ENCODE measurements around the gene TRNT1. TPM values are rescaled to one million over a fixed set of nuclear protein-coding genes. Genes with fewer than 3 reads are reported as not detected.

The TRNT1 gene
- total RNA-seq, 1 donor from 2014 or later, result 16.0 TPM

- no peak overlapping the region for H3K27ac ChIP-seq (ENCODE audit: low read depth, low read length)
- no peaks in the 10 kb centered on the region for H3K4me1 ChIP-seq (ENCODE audit: insufficient read depth, low read length)
- H3K4me2 ChIP-seq (ENCODE audit: low read length), result no peak overlapping the region
- H2AFZ ChIP-seq (ENCODE audit: low read depth, low read length), result no peak overlapping the region
- H3K9ac ChIP-seq (ENCODE audit: low read length), result no peak overlapping the region
- Mint-ChIP-seq H3K27ac (ENCODE audit: unreplicated experiment) (no peak overlapping the region), H3K4me3 (ENCODE audit: unreplicated experiment) (no peak overlapping the region), H3K27me3 (ENCODE audit: low read depth, unreplicated experiment) (no peaks in the 10 kb centered on the region), H3K36me3 (ENCODE audit: low read depth, unreplicated experiment) (no peaks in the 10 kb centered on the region), H3K9me3 (ENCODE audit: unreplicated experiment) (no peaks in the 10 kb centered on the region), H3K4me1 (ENCODE audit: low read depth, unreplicated experiment) (peaks cover 3% of the 10 kb centered on the region)
- no peak for TF ChIP-seq EZH2 (IDR thresholded peaks at IDR 0.05; ENCODE audit: insufficient read depth, low read length)
- no peak for TF ChIP-seq CTCF (IDR thresholded peaks at IDR 0.05; ENCODE audit: insufficient read depth, low read depth, low read length)
- H3K79me2 ChIP-seq (ENCODE audit: insufficient read depth, low read length), result peaks cover 24% of the 10 kb centered on the region
- no peak overlapping the region for H3K4me3 ChIP-seq (ENCODE audit: insufficient read depth, low read depth, low read length)
- H4K20me1 ChIP-seq (ENCODE audit: insufficient read depth, low read length), result peaks cover 5% of the 10 kb centered on the region
- DNase-seq (ENCODE audit: low read depth) (no peak), FAIRE-seq (no peak)
- no peaks in the 10 kb centered on the region for H3K9me3 ChIP-seq (ENCODE audit: insufficient read depth, low read depth, low read length)
- H3K36me3 ChIP-seq (ENCODE audit: insufficient read depth, low read length), result peaks cover 21% of the 10 kb centered on the region
- H3K27me3 ChIP-seq (ENCODE audit: insufficient read depth, low read length), result no peaks in the 10 kb centered on the region
These were observed 45.9 kb downstream of the TRNT1 start for GRCh38 chr3:3172627-3173026.

- no peaks in the 10 kb centered on the region for H3K9me3 Mint-ChIP-seq (ENCODE audit: unreplicated experiment)
- H3K27ac ChIP-seq (ENCODE audit: low read depth, low read length), result no peak overlapping the region
- H3K27ac Mint-ChIP-seq (ENCODE audit: unreplicated experiment), result no peak overlapping the region
- no peak overlapping the region for H2AFZ ChIP-seq (ENCODE audit: low read depth, low read length)
- peaks cover 8% of the 10 kb centered on the region for H3K36me3 ChIP-seq (ENCODE audit: insufficient read depth, low read length)
- peaks cover 13% of the 10 kb centered on the region for H3K4me1 ChIP-seq (ENCODE audit: insufficient read depth, low read length)
- no peaks in the 10 kb centered on the region for H3K36me3 Mint-ChIP-seq (ENCODE audit: low read depth, unreplicated experiment)
- peaks cover 6% of the 10 kb centered on the region for H3K27me3 Mint-ChIP-seq (ENCODE audit: low read depth, unreplicated experiment)
- FAIRE-seq, result no peak
- peaks cover 42% of the 10 kb centered on the region for H3K79me2 ChIP-seq (ENCODE audit: insufficient read depth, low read length)
- H3K9me3 ChIP-seq (ENCODE audit: insufficient read depth, low read depth, low read length), result no peaks in the 10 kb centered on the region
- TF ChIP-seq CTCF (IDR thresholded peaks at IDR 0.05; ENCODE audit: insufficient read depth, low read depth, low read length) (no peak), EZH2 (IDR thresholded peaks at IDR 0.05; ENCODE audit: insufficient read depth, low read length) (no peak)
- peak overlapping the region; percentile 95 for H3K4me2 ChIP-seq (ENCODE audit: low read length)
- DNase-seq (ENCODE audit: low read depth), result peak; percentile 11
- peaks cover 14% of the 10 kb centered on the region for H4K20me1 ChIP-seq (ENCODE audit: insufficient read depth, low read length)
- peaks cover 9% of the 10 kb centered on the region for H3K4me1 Mint-ChIP-seq (ENCODE audit: low read depth, unreplicated experiment)
- peak overlapping the region; percentile 91 for H3K9ac ChIP-seq (ENCODE audit: low read length)
- H3K4me3 Mint-ChIP-seq (ENCODE audit: unreplicated experiment), result peak overlapping the region; percentile 93
- H3K27me3 ChIP-seq (ENCODE audit: insufficient read depth, low read length), result no peaks in the 10 kb centered on the region
- H3K4me3 ChIP-seq (ENCODE audit: insufficient read depth, low read depth, low read length), result peak overlapping the region; percentile 90
These were observed 51.2 kb downstream of the TRNT1 start for GRCh38 chr3:3177861-3178497.

Measured in astrocyte (in vitro differentiated cells and primary cell).